Measurements from ENCODE around the gene FBLN1.

Gene FBLN1

GRCh38 chr22:45648301-45649117 is 145.8 kb downstream of the FBLN1 start:
- H3K4me3 ChIP-seq (ENCODE audit: low read depth, low read length): no peak overlapping the region
- peak; percentile 48 for DNase-seq (ENCODE audit: low read depth)
- no peak for TF ChIP-seq POLR2A (IDR thresholded peaks at IDR 0.05; ENCODE audit: extremely low read depth, insufficient read length)
- TF ChIP-seq, protein P1, sequence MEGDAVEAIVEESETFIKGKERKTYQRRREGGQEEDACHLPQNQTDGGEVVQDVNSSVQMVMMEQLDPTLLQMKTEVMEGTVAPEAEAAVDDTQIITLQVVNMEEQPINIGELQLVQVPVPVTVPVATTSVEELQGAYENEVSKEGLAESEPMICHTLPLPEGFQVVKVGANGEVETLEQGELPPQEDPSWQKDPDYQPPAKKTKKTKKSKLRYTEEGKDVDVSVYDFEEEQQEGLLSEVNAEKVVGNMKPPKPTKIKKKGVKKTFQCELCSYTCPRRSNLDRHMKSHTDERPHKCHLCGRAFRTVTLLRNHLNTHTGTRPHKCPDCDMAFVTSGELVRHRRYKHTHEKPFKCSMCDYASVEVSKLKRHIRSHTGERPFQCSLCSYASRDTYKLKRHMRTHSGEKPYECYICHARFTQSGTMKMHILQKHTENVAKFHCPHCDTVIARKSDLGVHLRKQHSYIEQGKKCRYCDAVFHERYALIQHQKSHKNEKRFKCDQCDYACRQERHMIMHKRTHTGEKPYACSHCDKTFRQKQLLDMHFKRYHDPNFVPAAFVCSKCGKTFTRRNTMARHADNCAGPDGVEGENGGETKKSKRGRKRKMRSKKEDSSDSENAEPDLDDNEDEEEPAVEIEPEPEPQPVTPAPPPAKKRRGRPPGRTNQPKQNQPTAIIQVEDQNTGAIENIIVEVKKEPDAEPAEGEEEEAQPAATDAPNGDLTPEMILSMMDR (IDR thresholded peaks at IDR 0.05; ENCODE audit: low read depth, low read length): no peak
- no peak for TF ChIP-seq MAX (IDR thresholded peaks at IDR 0.05; ENCODE audit: low read depth, low read length)
- no peak for TF ChIP-seq MYC (IDR thresholded peaks at IDR 0.05; ENCODE audit: low read depth, low read length)

DNA sequence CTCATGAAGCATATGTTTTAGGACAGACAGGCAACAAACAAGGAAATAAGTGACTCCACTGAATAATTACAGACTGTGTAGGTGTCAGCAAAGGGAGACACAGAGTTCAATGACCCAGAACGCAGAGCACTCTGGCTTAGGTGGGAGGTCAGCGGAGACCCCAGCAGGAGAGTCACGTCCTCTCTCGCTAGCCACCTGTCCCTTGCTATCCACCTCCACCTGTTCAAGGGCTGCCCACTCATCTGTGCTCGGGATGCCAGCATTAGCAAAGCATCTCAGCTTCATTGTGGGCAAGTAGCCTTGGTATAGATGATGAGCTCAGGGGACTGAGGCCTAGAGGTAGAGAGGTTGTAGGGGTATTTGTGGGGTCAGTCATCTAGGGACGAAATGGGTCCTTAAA is 147.1 kb downstream of the FBLN1 start:
- no peak for DNase-seq (ENCODE audit: low read depth)
- no peak overlapping the region for H3K4me3 ChIP-seq (ENCODE audit: low read depth, low read length)
- TF ChIP-seq MYC (IDR thresholded peaks at IDR 0.05; ENCODE audit: low read depth, low read length): no peak
- TF ChIP-seq, protein P1 (IDR thresholded peaks at IDR 0.05; ENCODE audit: low read depth, low read length): no peak
- TF ChIP-seq POLR2A (IDR thresholded peaks at IDR 0.05; ENCODE audit: extremely low read depth, insufficient read length): no peak
- TF ChIP-seq MAX (IDR thresholded peaks at IDR 0.05; ENCODE audit: low read depth, low read length): no peak

GRCh38 chr22:45650721-45651120 is 148.0 kb downstream of the FBLN1 start:
- no peak for TF ChIP-seq POLR2A (IDR thresholded peaks at IDR 0.05; ENCODE audit: extremely low read depth, insufficient read length)
- TF ChIP-seq, protein P1 (IDR thresholded peaks at IDR 0.05; ENCODE audit: low read depth, low read length): no peak
- no peak for TF ChIP-seq MYC (IDR thresholded peaks at IDR 0.05; ENCODE audit: low read depth, low read length)
- no peak for TF ChIP-seq MAX (IDR thresholded peaks at IDR 0.05; ENCODE audit: low read depth, low read length)
- no peak overlapping the region for H3K4me3 ChIP-seq (ENCODE audit: low read depth, low read length)
- DNase-seq (ENCODE audit: low read depth): no peak
